ENCODE measurements around the gene SLC48A1.

GRCh38 chr12:47819138-47819895, 46.3 kb downstream of the SLC48A1 start:
- no peak for TF ChIP-seq POLR2AphosphoS5 (IDR thresholded peaks at IDR 0.05; ENCODE audit: borderline replicate concordance, low read depth, low read length)
- no peak for TF ChIP-seq EZH2 (IDR thresholded peaks at IDR 0.05)
